HPDE6-E6E7 (cell line): ENCODE measurements around the gene GAS7.

Source experiments
- DNase-seq: peaks from one replicate; pipeline ENCODE4 v3.0.0; 2011; ENCODE audit warnings: missing footprints; ENCODE audit errors: extremely low spot score

The GAS7 gene

DNA sequence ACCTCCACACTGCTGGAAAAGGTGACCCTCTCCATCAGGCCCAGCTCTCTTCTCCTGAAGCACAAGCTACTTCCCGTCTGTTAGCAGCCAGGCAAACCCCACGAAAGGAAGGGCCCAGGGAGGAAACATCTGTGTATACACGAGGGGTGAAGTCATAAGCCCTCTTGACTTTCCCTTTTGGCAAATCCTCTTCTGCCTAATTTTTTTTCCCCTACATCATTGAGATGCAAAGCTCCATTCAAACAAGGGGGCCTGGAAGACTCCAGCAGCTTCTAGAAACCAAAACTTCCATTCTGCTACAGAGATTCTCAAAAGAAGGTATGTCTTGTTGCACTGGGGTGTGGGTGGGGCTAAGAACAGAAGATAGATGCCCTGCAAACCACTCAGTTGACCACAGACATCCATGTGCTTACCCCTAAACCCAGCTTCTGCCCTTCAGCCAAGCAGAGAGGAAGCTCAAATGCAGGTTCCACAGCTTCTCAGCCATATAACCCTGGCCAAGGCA lies 147.8 kb downstream of the GAS7 start:
- DNase-seq = no peak

DNA sequence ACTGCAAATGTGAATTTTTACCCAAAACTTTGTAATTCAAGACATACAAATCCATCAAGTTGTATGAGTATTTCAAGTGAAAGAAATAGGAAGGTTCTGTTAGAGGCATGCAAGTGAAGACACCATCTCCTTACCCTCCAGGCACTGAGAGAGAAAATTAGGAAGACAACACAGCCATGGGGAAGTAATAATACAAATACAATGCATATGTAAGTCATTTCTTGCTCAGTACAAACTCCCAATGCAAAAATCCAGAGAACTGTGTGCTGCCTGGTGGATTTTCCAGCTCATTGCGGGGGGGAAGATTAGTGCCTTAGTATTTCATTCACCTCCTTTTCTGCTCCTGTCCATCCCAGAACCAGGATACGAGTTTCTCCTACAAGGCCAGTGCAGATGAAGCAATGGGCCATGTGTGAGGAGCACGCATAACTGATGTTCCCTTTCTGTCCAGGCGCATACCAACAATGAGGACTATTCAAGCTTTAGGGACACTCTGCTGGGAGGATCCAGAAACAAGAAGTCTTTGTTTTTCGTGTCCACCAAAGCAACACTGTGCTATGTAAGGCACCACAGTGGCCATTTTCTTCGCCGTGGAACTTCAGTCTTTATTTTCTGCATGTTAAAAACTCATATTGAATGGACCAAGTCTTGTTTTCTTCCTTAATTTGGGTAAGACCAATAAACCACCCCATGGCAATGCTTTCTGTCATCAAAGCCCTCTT lies 149.6 kb downstream of the GAS7 start:
- DNase-seq = no peak

DNA sequence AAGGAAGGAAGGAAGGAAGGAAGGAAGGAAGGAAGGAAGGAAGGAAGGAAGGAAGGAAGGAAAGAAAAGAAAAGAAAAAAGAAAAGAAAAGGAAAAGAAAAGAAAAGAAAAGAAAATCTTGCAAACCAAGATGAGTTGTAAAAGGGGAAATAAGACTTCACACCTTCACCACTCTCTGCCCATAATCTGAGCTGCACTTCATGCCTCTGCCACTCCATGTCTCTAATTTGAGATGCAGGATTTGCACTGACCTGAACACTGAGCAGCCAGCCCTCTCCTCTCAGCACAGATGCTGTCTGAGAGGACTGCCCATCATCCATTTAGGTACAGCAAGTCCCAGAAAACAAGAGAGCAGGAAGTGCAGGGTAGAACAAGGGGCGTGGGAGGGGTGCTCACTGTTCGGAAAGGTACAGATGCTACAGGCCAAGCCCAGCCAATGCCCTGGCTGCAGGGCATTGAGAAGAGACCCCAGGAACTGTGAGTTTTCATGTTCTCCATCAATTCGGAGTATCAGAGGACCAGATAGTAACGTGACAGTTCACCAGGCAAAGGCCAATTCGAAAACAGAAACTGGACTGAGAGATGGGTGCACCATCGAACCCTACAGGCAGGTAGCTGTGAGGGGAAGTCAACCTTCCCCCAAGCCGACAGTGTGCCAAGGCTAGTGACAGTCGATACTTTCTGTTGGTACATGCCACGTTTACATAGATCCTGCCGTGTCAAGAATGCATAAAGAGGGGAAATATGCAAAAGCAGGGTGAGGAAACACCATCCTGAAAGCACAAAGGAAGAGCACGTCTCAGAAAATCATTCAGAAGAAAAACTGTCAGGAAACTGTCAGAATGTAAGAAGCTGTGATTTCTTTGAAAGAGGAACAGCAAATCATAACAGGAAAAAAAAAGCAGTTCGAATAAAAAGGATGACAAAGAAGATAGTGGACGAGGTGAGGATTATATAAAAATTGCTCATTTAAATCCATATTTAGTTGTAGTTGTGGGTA lies 151.3 kb downstream of the GAS7 start:
- DNase-seq = no peak

DNA sequence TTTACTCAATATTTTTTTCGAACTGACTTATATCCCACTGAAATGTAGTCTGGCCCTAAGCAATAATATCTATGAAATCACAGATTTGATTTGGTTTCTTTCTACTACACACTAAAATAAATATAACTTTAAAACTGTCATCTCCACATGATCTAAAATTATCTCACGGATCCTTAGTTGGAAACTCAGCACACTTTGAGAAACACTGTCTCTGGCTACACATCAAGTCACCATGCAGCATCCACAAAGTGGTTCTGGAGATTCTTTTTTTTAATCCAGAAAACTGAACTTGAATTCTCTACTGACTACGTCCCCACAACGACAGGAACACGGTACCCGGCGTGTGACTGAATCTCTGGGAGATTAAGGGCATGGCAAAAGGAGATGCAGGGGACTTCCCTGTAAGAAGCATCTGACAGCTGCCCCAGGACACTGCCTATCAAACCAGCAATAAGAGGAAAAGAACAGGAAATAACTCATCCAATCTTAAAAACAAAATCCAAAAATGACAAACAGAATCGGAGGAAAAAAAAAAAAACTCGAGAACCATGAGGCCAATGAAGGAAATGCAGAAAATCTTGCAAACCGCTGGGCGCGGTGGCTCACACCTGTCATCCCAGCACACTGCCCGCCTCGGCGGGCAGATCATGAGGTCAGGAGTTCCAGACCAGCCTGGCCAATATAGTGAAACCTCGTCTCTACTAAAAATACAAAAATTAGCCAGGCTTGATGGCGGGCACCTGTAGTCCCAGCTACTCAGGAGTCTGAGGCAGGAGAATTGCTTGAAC lies 152.3 kb downstream of the GAS7 start:
- DNase-seq = no peak

DNA sequence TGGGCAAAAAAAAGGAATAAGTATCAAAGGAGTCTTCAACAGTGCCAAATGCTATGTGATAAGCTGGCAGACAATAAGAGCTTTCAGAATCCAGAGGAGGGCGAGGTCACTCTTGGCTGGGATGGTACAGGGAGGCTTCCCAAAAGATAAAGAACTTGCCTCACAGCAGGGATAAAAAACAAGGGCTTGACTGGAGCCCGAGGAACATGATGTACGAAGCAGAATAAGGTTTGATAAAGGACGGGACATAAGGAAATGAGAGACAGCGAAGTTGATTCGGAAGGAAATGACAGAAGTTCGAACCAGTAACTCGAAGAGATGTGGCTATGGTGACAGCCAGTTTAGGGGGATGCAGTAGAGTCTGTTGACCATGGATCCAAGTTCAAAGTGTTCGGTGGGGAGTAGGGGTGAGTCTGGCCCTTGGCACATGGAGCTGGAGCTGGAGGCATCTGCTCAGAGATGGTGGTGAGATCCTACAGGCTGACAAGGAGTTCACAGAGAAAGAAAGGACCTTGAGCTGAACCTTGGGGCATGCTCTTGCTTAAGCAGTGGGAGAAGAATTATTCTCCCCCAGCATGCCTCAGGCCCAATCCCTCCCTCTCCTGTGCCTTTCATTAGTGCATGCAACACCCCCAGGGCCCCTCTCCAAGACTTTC lies 155.7 kb downstream of the GAS7 start:
- no peak for DNase-seq

DNA sequence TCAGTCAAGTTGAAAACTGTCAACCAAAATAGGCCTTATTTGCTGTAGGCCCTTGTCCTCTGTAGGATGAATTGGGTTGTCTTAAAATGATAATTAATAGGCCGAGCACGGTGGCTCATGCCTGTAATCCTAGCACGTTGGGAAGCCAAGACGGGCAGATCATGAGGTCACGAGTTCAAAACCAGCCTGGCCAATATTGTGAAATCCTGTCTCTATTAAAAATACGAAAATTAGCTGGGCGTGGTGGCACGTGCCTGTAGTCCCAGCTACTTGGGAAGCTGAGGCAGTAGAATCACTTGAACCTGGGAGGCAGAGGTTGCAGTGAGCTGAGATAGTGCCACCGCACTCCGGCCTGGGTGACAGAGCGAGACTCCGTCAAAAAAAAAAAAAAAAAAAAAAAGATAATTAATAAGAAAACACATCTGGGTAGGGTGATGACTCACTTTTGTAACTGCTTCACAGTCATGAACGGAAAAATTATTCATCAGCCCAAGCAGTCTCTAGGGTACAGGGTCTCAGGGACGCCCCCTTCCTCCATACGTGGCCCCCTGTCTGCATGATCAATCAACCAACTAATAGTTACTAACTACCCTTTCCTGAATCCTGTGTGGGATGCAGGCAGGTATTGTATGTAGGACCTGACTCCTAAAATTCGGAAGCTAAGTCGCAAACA lies 156.4 kb downstream of the GAS7 start:
- DNase-seq = no peak

DNA sequence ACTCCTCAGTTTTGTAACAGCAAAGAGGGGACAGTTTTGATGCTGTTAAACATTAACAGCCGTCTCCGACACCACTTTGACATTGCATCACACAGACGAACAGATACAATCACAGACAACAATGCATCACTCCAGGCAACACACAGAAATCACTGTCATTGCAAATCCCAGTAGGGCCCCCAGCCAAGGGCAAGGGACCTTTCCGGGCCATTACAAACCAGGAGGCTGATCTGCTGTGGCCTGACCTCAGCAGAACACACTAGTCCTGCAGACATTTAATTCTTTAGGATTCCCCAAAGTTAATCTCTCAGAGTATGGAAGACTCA lies 157.2 kb downstream of the GAS7 start:
- no peak for DNase-seq

DNA sequence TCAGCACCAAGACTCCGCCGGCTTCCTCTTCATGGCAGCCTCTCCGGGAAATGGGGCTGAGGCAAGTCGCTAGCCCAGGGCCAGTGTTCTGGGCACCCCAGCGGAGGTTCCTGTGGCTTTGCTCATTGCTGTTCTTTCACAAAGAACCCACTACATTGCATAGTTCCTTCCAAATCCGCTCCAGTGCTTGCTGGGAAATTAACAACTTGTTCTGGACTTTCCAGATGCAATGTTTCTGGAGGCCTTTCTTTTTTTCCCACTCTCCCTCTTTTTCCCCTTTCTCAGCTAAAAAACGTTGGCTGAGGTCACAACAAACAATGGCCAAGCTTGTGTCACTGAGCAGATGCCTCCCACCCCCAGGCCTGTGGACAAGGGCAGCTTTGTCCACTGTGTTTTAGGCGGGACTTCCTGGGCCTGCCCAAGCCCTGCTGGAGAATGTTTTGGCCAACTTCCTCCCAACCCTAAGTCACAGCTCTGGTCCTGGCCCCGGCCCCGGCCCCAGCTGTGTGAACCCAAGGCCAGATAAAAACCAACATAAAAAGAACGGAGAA lies 161.8 kb downstream of the GAS7 start:
- DNase-seq = no peak

DNA sequence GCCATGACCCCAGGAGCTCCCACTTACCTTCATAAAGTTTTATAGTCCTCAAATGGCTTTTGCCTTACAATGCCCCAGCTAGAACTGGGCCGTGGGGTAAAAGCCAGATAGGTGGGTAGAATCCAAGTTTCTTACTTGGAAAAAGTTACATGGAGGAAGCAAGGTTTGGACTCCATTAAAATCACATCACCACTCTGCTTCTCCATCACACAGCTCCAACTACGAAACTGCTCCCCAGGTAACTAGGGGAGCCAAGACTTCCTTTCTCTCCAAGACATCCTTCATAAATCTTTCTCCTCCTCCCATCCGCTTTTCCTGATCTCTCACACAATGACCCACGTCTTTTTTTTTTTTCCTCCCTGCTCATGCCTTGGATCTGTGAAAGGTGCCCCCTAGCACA lies 162.5 kb downstream of the GAS7 start:
- DNase-seq = no peak

DNA sequence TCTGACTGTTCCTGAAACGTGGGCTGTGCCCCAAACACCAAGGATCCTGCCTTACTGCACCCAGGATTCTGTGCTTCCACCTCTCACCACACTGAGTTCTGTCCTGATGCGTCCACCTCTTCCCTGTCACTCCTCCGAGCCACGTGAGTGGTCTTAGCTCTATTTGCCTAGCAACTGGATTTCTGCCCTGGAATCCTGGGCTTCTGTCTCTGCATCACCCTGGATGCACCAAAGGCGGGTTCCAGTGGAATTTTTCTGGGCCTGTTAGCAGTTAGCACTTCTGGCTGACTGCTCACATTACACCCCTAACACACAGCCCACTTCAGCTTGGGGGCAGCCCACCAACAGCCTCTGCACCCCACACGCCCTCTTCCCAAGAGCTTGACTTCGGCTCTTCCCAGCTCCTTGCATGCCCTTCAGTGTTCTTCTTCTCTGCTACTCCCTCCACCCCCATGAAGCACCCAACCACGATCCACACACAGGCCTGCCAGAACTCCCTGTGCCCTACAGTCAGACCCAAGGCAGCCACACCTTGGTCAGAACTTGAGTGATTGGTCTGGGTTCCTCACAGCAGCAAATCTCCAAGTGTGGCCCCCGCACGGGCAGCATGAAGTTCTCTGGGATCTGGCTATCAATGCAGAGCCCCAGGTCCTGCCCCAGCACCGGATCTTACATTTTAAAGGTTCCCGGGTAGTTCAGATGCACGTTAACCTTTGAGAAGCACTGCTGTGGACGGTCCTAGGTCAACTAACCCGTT lies 163.5 kb downstream of the GAS7 start:
- no peak for DNase-seq

DNA sequence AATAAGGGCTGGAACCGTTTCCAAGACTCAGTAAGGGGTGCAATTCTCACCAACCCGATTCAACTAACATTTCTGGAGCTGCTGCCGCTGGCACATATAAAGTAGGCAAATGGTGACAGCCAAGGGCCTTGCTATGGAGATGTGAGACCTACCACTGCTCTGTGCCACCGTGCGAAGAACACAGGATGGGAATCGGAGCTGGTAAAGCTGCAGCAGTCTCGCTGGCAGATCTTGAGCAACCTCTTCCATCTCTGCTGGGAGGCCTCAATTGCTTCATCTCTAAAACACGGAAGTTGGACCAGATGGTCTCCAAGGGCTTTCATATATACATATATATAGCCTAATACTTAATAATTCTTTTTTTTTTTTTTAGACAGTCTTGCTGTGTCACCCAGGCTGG lies 164.4 kb downstream of the GAS7 start:
- no peak for DNase-seq

DNA sequence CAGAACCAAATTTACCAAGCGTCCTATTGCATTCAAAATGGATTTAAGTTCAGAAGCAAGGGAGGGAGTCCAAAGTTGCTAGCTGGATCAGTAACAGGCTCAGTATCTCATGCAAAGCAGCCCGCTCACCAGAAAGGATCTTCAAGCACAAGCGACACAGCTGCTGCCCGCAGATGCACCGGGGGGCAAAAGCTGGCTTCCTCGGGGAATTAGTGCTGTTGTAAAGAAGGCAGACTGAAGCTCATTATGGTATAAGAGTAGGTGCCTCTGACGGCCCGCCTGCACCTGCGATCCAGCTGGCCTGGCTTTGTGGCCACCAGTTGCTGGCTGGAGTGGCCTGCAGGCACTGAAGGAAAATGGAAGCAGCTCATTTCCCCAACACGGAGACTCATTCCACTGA lies 165.0 kb downstream of the GAS7 start:
- DNase-seq = no peak

DNA sequence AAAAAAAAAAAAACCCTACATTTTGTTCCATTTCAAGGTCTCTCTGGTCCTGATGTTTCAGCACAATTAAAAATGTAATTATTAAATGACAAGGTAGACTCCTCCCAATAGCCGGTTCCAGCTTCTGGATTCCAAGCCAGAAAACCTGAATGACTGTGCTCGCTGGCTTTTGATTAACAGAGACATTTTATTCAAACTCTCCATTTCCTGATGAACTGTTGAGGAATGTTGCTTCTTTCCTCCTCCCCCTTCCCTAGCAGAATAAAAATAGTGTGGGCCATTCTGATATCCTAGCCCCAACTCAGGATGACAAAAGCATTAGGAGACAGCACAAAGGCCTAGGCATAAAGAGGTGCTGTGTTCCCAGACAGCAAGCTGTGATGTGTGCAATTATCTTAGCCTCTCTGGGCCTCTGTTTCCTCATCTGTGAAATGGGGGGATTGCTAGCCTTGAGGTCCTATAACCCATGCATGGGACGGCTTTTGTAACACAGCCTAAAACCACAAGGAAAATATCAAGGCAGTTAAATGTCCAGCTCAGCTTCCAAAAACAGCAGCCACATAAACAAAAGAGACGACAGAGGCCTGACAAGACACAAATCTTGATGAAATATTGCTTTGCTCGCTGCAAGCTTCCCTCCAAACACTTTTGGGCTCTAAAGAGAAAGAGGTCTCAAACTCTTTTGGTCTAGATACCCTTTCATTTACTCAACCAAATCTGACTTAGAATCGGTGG lies 166.1 kb downstream of the GAS7 start:
- no peak for DNase-seq

DNA sequence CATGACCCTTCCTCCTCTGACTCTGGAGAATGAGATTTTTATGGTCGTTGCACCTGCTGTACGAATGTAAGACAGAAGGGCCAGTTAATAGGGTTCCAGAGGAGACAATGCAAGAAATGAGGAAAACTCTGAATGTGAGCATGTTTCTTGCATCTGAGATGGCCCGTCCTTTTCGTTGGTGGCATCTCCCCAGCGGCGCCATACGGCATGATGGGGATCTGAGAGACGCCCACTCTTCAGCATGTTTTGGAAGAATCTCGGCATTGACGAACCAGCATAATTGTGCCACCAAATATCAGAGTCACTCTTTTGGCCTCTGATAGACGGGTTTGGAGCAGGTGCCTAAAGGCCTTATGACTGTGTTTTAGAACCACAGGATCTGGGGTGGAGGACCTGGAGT lies 166.8 kb downstream of the GAS7 start:
- DNase-seq = no peak

DNA sequence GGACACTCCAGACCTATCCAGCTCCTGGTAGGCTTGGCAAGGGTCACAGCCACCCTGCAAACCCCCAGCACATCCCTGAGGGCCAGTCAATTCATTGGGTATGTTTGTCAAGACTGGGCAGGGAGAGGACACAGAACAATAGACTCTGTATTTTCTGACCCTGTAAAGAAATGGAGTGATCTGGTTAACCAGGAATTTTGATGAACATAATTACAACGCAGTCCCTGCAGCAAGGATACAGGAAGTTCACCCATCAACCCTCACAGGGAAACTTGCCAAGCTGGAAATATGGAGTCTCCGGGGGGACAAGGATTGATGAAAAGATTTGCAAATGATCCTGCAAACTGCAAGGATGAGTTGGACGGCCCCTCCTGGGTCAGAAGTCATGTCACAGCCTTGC lies 167.3 kb downstream of the GAS7 start:
- DNase-seq = no peak

DNA sequence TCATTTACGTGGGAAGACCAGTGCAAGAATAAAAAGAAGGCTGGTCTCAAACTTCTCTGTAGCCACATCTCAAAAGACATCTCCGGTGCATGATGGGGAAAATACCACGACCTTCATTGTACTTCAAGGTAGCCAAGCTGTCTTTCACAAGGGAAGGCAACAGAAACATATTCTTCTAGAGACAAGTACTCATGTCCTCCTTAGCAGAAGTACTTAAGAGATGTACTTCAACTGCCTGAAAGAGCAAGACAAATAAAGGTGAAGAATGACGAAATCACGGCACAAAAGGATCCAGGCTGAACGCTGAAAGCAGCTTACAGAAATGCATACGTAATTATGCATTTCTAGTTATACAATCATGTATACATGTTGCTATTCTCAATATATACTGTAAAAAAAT lies 169.3 kb downstream of the GAS7 start:
- DNase-seq = no peak

DNA sequence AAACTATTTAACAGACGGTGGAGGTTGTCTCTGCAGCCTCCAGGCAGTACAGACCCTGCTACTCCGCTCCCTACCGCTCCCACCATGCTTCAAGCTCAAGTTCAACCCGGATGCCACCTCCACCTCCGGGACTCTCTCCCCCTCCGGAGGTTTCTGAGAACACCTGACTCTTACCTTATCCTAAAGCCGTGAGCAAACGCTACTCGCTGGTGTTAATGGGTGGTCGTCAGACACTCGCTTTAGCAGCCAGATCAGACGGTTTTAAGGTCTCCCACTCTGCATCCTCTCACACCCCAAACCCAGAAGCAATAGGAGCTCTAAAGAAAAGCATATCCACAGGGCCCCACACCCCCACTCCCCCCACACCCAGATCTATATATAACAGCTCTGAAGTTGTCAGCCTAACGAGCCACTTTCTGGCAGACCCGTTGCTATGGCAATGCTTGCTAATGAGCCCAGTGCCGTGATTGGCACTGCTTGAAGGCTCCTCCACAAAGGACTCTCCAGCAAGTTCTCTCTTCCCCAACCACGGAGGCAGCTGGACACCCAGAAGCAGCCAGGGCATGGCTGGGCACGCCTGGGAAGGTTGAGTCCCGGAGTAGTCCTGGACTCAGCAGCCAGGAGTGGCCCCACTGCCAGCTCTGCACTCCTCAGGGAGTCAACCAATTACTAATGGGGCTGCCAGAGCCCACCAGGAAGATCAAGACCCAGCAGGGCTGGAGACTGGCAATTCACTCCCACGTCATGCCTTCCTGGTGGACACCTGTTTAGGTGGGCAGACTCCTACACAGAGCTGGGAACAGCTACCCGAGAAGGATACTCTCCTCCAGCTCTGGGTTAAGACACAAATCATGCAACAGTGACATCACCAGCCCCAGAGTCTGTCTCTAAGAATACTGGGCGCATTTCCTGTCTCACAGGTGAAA lies 172.2 kb downstream of the GAS7 start:
- DNase-seq = no peak

DNA sequence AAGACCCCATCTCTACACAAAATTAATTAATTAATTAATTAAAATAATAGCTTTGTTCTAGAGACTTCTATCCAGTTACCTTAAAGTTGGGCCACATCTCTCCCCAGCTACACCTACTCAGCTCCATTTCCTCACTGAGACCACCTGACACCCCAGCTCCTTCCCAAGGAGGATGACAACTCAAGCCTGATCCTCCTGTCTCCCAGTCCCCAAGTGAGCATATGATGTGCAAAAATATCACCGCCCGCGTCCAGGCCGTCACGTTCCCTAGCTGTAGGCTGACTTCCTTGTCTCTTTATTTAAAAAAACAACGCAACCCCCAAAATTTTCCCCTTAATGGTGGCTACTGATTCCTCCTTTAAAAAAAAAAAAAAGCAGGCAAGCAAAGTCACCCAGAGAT lies 173.2 kb downstream of the GAS7 start:
- no peak for DNase-seq
